Head of caudate nucleus (tissue), 42 donors: ENCODE results near the gene ZWILCH.

Source experiments
- DNase-seq, 42 donors: peaks; one replicate each; pipeline versions ENCODE4 v3.0.0 to v3.0.0-alpha.2; 2020 to 2021; ENCODE audit warnings: mixed read lengths in 7 of 42
- intact Hi-C: fragments of 100-400 bp; cut with DNase I; formaldehyde crosslinking; loops from one replicate; pipeline ENCODE4 v1.15.0; 2022

ZWILCH gene

GRCh38 chr15:66594344-66594743 is 89.2 kb downstream of the ZWILCH start:
- no peak for DNase-seq
- intact Hi-C loops, result no loop called here

- intact Hi-C loops, result no loop called here
These were observed 89.7 kb downstream of the ZWILCH start for GRCh38 chr15:66594836-66595235.

GRCh38 chr15:66595332-66595731 is 90.2 kb downstream of the ZWILCH start:
- DNase-seq, result no peak
- intact Hi-C loops, result no loop called here

More at GRCh38 chr15:66594836-66595235, 89.7 kb downstream of the ZWILCH start:
- no peak for DNase-seq

GRCh38 chr15:66595931-66596545 is 90.9 kb downstream of the ZWILCH start:
- no peak for DNase-seq
- intact Hi-C loops, result no loop called here

GRCh38 chr15:66598095-66598815 is 93.1 kb downstream of the ZWILCH start:
- DNase-seq, result no peak
- intact Hi-C loops, result no loop called here
